COR-L47 (cell line): ENCODE measurements around the gene ING4.
A peak's percentile ranks its signal among the peaks of the same experiment; 100 is the strongest.

Source experiments
- DNase-seq: peaks from one replicate; lab custom pipeline; 2025; lab: John Stamatoyannopoulos, UW

ING4 gene

GRCh38 chr12:6607751-6608591 is 54.9 kb downstream of the ING4 start:
- DNase-seq, result peak; percentile 88

- no peak for DNase-seq
Observed at GRCh38 chr12:6606331-6607131, 56.4 kb downstream of the ING4 start.

- no peak for DNase-seq
Observed at GRCh38 chr12:6605421-6606330, 57.2 kb downstream of the ING4 start.

GRCh38 chr12:6604259-6605029 is 58.5 kb downstream of the ING4 start:
- DNase-seq, result no peak

GRCh38 chr12:6603095-6603567 is 59.8 kb downstream of the ING4 start:
- no peak for DNase-seq

- DNase-seq, result no peak
Observed at GRCh38 chr12:6602526-6602925, 60.4 kb downstream of the ING4 start.
